Measurements from ENCODE around the gene HK1. TPM values are rescaled to one million over a fixed set of nuclear protein-coding genes. Genes with fewer than 3 reads are reported as not detected.

HK1 gene
- total and polyA plus RNA-seq, 2 donors (not counting 1 experiment from before 2014, with no cell fraction given): 24.7 to 40.8 TPM

DNA sequence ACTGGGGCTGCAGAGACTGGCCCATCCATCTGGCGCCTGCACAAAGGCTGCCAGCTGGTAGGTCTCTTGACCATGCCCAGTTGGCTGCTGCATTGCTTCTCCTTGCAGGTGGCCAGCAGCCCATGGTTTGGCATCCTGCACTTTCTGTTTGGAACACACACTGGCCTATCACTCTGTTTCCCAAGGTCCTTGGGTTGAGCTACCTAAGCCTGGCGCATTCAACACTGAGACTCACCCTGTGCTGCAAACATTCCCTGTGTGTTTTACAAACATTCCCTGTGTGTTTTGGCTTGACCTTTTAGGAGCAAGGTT lies 83.0 kb downstream of the HK1 start:
- H3K4me1 ChIP-seq (ENCODE audit: control insufficient read depth in 2 of 2, insufficient read depth in 2 of 2, low read length in 2 of 2): peaks cover 0 to 13% of the 10 kb centered on the region in 2 donors
- no peak overlapping the region for H3K27ac Mint-ChIP-seq
- DNase-seq: no peak
- H4K20me1 ChIP-seq (ENCODE audit: control insufficient read depth, insufficient read depth, low read length, poor library complexity, severe bottlenecking): peaks cover 27% of the 10 kb centered on the region
- H3K4me2 ChIP-seq (replicated peaks; ENCODE audit: low read depth, low read length, poor library complexity, severe bottlenecking): no peak overlapping the region
- H3K9me3 ChIP-seq (ENCODE audit: control extremely low read depth in 1 of 3, control insufficient read depth in 2 of 3, insufficient read depth in 1 of 3, low read length in 2 of 3): no peaks in the 10 kb centered on the region
- no peaks in the 10 kb centered on the region for H3K9me3 Mint-ChIP-seq (ENCODE audit: insufficient read depth)
- H3K79me2 ChIP-seq (ENCODE audit: control insufficient read depth, insufficient read depth, low read length): peaks cover 41% of the 10 kb centered on the region
- TF ChIP-seq EZH2 (IDR thresholded peaks at IDR 0.05; ENCODE audit: borderline replicate concordance, insufficient read depth, low read depth, low read length, poor library complexity, severe bottlenecking) (no peak), CTCF (IDR thresholded peaks at IDR 0.05) (no peak)
- H3K27me3 ChIP-seq (replicated peaks in 1 of 4; ENCODE audit: control extremely low read depth in 1 of 4, control insufficient read depth in 3 of 4, insufficient read depth in 4 of 4, low read length in 3 of 4): no peaks in the 10 kb centered on the region
- H3K9ac ChIP-seq (ENCODE audit: low read length): no peak overlapping the region
- 95% methylated on average over 1 of the region's 2 CpGs for WGBS (ENCODE audit: insufficient coverage)
- no peak for ATAC-seq (ENCODE audit: low read depth)
- CTCF ChIA-PET: no interaction called here
- H2AFZ ChIP-seq (ENCODE audit: insufficient read depth, low read depth, low read length, poor library complexity, severe bottlenecking): no peak overlapping the region
- H3K27me3 Mint-ChIP-seq: no peaks in the 10 kb centered on the region
- POLR2A ChIA-PET: no interaction called here
- no peak overlapping the region for H3K4me3 ChIP-seq (ENCODE audit: control extremely low read depth in 1 of 5, extremely low read depth in 1 of 5, insufficient read depth in 1 of 5, low read depth in 2 of 5, low read length in 4 of 5)
- intact Hi-C loops (cut with micrococcal nuclease): no loop called here
- H3K36me3 ChIP-seq (replicated peaks in 1 of 2; ENCODE audit: control extremely low read depth in 1 of 2, control insufficient read depth in 1 of 2, extremely low read depth in 1 of 2, insufficient read depth in 2 of 2, low read length in 1 of 2): peaks cover 0 to 36% of the 10 kb centered on the region in 2 experiments
- peaks cover 12% of the 10 kb centered on the region for H3K4me1 Mint-ChIP-seq
- H3K27ac ChIP-seq (ENCODE audit: low read length in 2 of 2): no peak overlapping the region
- no peak overlapping the region for H3K4me3 Mint-ChIP-seq

GRCh38 chr10:69362471-69362954 lies 84.2 kb downstream of the HK1 start:
- no peak overlapping the region for H3K4me3 Mint-ChIP-seq

More at GRCh38 chr10:69362471-69362954, 84.2 kb downstream of the HK1 start:
- Histone ChIP-seq H2AFZ (ENCODE audit: insufficient read depth, low read depth, low read length, poor library complexity, severe bottlenecking) (no peak overlapping the region), H3K9me3 (ENCODE audit: control extremely low read depth in 1 of 3, control insufficient read depth in 2 of 3, insufficient read depth in 1 of 3, low read length in 2 of 3) (no peaks in the 10 kb centered on the region), H3K4me2 (replicated peaks; ENCODE audit: low read depth, low read length, poor library complexity, severe bottlenecking) (no peak overlapping the region), H3K9ac (ENCODE audit: low read length) (no peak overlapping the region), H3K27me3 (replicated peaks in 1 of 4; ENCODE audit: control extremely low read depth in 1 of 4, control insufficient read depth in 3 of 4, insufficient read depth in 4 of 4, low read length in 3 of 4) (no peaks in the 10 kb centered on the region), H3K4me3 (ENCODE audit: control extremely low read depth in 1 of 5, extremely low read depth in 1 of 5, insufficient read depth in 1 of 5, low read depth in 2 of 5, low read length in 4 of 5) (no peak overlapping the region), H4K20me1 (ENCODE audit: control insufficient read depth, insufficient read depth, low read length, poor library complexity, severe bottlenecking) (peaks cover 27% of the 10 kb centered on the region), H3K4me1 (ENCODE audit: control insufficient read depth in 2 of 2, insufficient read depth in 2 of 2, low read length in 2 of 2) (peaks cover 0 to 13% of the 10 kb centered on the region in 2 donors), H3K79me2 (ENCODE audit: control insufficient read depth, insufficient read depth, low read length) (peaks cover 35% of the 10 kb centered on the region), H3K36me3 (replicated peaks in 1 of 2; ENCODE audit: control extremely low read depth in 1 of 2, control insufficient read depth in 1 of 2, extremely low read depth in 1 of 2, insufficient read depth in 2 of 2, low read length in 1 of 2) (peaks cover 0 to 49% of the 10 kb centered on the region in 2 experiments), H3K27ac (ENCODE audit: low read length in 2 of 2) (no peak overlapping the region)
- ATAC-seq (ENCODE audit: low read depth) (no peak), DNase-seq (no peak)
- intact Hi-C loops (cut with micrococcal nuclease): no loop called here
- ChIA-PET CTCF (no interaction called here), POLR2A (no interaction called here)
- H3K9me3 Mint-ChIP-seq (ENCODE audit: insufficient read depth): no peaks in the 10 kb centered on the region
- no peak for TF ChIP-seq CTCF (IDR thresholded peaks at IDR 0.05)
- TF ChIP-seq EZH2 (IDR thresholded peaks at IDR 0.05; ENCODE audit: borderline replicate concordance, insufficient read depth, low read depth, low read length, poor library complexity, severe bottlenecking): no peak
- H3K27me3 Mint-ChIP-seq: no peaks in the 10 kb centered on the region
- 98% methylated on average over 13 of the region's 13 CpGs for WGBS (ENCODE audit: insufficient coverage)
- no peak overlapping the region for H3K27ac Mint-ChIP-seq
- peaks cover 12% of the 10 kb centered on the region for H3K4me1 Mint-ChIP-seq
